ENCODE results near the gene TAMALIN.

GRCh38 chr12:52011602-52012214, 5.0 kb downstream of the TAMALIN start:
- TF ChIP-seq ZNF384 (IDR thresholded peaks at IDR 0.05) (no peak), PKNOX1 (IDR thresholded peaks at IDR 0.05) (no peak), SUZ12 (IDR thresholded peaks at IDR 0.05) (no peak), TARDBP (IDR thresholded peaks at IDR 0.05) (no peak), BHLHE40 (IDR thresholded peaks at IDR 0.05; ENCODE audit: borderline replicate concordance) (no peak), NFRKB (IDR thresholded peaks at IDR 0.05) (no peak)
